Caco-2 (cell line): ENCODE data around the gene TRIM3. TPM values are rescaled to one million over a fixed set of nuclear protein-coding genes. Genes with fewer than 3 reads are reported as not detected.

Experiments
- BruUV-seq: library from RNA; stranded (reverse); fragments of 400-500 nt; replicated peaks from 2 replicates; lab custom pipeline; 2021; lab: Mats Ljungman, UMichigan
- CTCF ChIA-PET: fragments of 300-600 bp; sonication (Branson Sonifier 250); formaldehyde crosslinking; loops from one replicate; lab custom pipeline; 2022; ENCODE audit warnings: antibody characterized with exemption; lab: Charles Lee
- POLR2A ChIA-PET: fragments of 300-600 bp; sonication (Branson Sonifier 250); formaldehyde crosslinking; loops from one replicate; lab custom pipeline; 2022; ENCODE audit warnings: antibody characterized with exemption; lab: Charles Lee
- DNase-seq, 2 experiments: peaks; one replicate each; pipeline versions ENCODE4 v3.0.0 to v3.0.0-alpha.2; 2020 to 2022
- H3K27me3 ChIP-seq: replicated peaks from 2 replicates; pipeline ENCODE4 v1.6.0; 2011; ENCODE audit warnings: low read length; ENCODE audit not compliant: control insufficient read depth, insufficient read depth
- H3K36me3 ChIP-seq: 2 replicates; pipeline ENCODE4 v1.5.1; 2011; ENCODE audit warnings: low read length; ENCODE audit not compliant: control insufficient read depth, insufficient read depth
- H3K4me1 ChIP-seq: fragments of 250-450 bp; sonication (Bioruptor Pico); 2 replicates; pipeline ENCODE4 v1.5.1; 2020; ENCODE audit warnings: mild to moderate bottlenecking
- H3K4me3 ChIP-seq: 2 replicates; pipeline ENCODE4 v1.5.1; 2011; ENCODE audit warnings: low read depth, mild to moderate bottlenecking, control low read depth, low read length
- H3K9me3 ChIP-seq: fragments of 250-450 bp; sonication (Bioruptor Pico); 2 replicates; pipeline ENCODE4 v1.5.1; 2020; ENCODE audit warnings: mild to moderate bottlenecking, moderate library complexity
- H3K27ac Mint-ChIP-seq: one replicate; pipeline ENCODE4 v1.8.0; 2022; ENCODE audit warnings: mixed read lengths; ENCODE audit not compliant: unreplicated experiment
- H3K27me3 Mint-ChIP-seq: one replicate; pipeline ENCODE4 v1.8.0; 2022; ENCODE audit warnings: mixed read lengths; ENCODE audit not compliant: insufficient read depth, unreplicated experiment
- H3K36me3 Mint-ChIP-seq: one replicate; pipeline ENCODE4 v1.8.0; 2022; ENCODE audit warnings: mild to moderate bottlenecking, mixed read lengths; ENCODE audit not compliant: insufficient read depth, unreplicated experiment
- H3K4me1 Mint-ChIP-seq: one replicate; pipeline ENCODE4 v1.8.0; 2022; ENCODE audit warnings: low read depth, mixed read lengths; ENCODE audit not compliant: unreplicated experiment
- H3K4me3 Mint-ChIP-seq: one replicate; pipeline ENCODE4 v1.8.0; 2022; ENCODE audit warnings: mild to moderate bottlenecking, moderate library complexity, mixed read lengths; ENCODE audit not compliant: unreplicated experiment
- H3K9me3 Mint-ChIP-seq: one replicate; pipeline ENCODE4 v1.8.0; 2022; ENCODE audit warnings: mixed read lengths; ENCODE audit not compliant: unreplicated experiment
- intact Hi-C: fragments of 100-400 bp; cut with micrococcal nuclease; formaldehyde crosslinking; loops from one replicate; pipeline ENCODE4 v1.10.0; 2022; ENCODE audit not compliant: unreplicated experiment
- total RNA-seq: library from RNA; stranded (reverse); gene quantifications from 2 replicates; pipeline ENCODE4 v1.2.3, GENCODE V29; 2022
- TF ChIP-seq, protein P1 (sequence below), 2 experiments: fragments of 200-600 bp in 1 of 2; IDR thresholded peaks; 1 replicate in 1 of 2; 2 replicates in 1 of 2; pipeline versions ENCODE4 v1.5.1 to v1.8.0; 2011 to 2022; ENCODE audit warnings: antibody characterized with exemption in 1 of 2, control low read depth in 1 of 2, inconsistent platforms in 1 of 2, low read depth in 1 of 2, low read length in 1 of 2, mild to moderate bottlenecking in 1 of 2, moderate library complexity in 1 of 2; ENCODE audit not compliant: insufficient read depth in 1 of 2, severe bottlenecking in 1 of 2, unreplicated experiment in 1 of 2

The TRIM3 gene
- total RNA-seq, 1 experiment from 2014 or later, result 28.0 TPM

DNA sequence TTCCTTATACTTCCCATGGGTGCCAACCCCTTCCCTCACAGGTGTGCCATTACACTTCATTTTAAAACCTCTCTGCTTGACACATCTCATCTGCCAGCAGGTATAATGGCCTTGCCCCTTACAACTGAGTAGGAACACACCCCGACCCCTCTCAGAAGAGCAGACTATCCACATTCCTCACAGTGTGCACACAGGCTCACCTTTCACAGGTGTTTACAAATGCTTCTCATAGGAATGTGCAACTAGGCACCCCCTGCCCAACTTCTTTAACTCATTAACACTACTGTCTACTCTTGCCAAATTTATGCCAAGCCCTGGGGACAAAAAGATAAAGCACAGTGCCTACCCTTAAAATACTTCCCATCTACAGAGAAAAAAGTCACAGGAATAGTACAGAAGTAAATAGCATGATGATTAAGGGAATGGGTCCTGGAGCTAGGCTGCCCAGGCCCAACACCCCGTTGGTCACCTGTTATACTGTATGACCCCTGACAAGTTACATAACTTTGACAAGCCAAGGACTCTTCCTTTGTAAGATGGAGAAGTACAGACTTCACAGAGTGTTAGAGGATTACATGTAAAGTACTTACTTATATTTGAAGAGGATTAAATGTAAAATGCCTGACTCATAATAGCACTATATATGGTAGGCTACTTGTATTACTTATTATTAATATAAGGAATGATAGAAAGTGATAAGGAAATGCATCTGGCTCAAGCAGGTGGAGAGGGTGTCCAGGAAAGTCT, 15.2 kb downstream of the TRIM3 start:
- H3K36me3 ChIP-seq, result peaks cover 8% of the 10 kb centered on the region
- CTCF ChIA-PET, result interaction anchor here (0.8 to 2.0 kb wide), 5 partner anchors 15 to 96 kb away, joined by 3 to 9 read pairs (median 4); partner anchors contain the start of gene TRIM3

DNA sequence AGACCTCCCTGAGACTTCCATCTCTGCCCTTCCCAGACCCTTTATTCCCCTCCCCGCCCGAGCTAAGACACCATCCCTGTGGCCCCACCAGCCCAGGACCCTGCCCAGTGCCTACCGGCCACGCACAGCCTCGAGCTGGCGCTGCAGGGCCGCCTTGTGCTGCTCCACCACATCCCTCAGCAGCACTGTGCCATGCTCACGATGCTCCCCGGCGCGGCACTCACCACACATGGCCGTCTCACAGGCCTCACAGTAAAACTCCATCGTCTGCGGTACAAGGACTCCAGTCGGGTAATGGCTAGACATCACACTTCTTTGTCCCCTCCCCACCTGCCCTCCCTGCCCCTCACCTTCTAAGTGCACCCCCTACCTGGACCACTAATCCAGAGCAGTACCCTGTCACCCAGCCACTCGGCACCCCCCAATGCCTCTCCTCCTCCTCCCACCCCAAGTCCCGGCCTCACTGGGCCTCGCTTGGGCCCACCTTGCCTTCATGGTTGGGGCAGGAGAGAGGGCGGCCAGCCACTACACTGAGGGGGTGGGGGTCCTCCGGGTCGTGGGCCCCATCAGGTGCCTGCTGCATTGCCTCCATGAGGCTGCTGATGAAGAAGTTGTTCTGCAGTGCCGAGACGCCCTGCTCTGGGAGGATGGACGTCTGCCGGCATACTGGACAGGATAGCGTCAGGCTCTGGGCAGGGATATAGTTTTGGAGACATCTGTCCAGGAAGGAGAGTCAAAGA, 16.0 kb downstream of the TRIM3 start:
- Histone ChIP-seq H3K27me3 (no peaks in the 10 kb centered on the region), H3K9me3 (no peaks in the 10 kb centered on the region), H3K4me1 (peaks cover 33% of the 10 kb centered on the region), H3K4me3 (no peak overlapping the region), H3K36me3 (peaks cover 9% of the 10 kb centered on the region)
- Mint-ChIP-seq H3K4me3 (peak overlapping the region; percentile 48), H3K27me3 (no peaks in the 10 kb centered on the region), H3K4me1 (peaks cover 11% of the 10 kb centered on the region), H3K36me3 (peaks cover 13% of the 10 kb centered on the region), H3K9me3 (no peaks in the 10 kb centered on the region), H3K27ac (no peak overlapping the region)
- no peak for DNase-seq
- POLR2A ChIA-PET, result interaction anchor here (1.5 kb wide), 1 partner anchor 17 kb away, joined by 3 read pairs; no protein-coding TSS in a partner anchor
- TSS peak; percentile 45 for BruUV-seq
- TF ChIP-seq, protein P1, sequence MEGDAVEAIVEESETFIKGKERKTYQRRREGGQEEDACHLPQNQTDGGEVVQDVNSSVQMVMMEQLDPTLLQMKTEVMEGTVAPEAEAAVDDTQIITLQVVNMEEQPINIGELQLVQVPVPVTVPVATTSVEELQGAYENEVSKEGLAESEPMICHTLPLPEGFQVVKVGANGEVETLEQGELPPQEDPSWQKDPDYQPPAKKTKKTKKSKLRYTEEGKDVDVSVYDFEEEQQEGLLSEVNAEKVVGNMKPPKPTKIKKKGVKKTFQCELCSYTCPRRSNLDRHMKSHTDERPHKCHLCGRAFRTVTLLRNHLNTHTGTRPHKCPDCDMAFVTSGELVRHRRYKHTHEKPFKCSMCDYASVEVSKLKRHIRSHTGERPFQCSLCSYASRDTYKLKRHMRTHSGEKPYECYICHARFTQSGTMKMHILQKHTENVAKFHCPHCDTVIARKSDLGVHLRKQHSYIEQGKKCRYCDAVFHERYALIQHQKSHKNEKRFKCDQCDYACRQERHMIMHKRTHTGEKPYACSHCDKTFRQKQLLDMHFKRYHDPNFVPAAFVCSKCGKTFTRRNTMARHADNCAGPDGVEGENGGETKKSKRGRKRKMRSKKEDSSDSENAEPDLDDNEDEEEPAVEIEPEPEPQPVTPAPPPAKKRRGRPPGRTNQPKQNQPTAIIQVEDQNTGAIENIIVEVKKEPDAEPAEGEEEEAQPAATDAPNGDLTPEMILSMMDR (IDR thresholded peaks at IDR 0.05; ENCODE audit: insufficient read depth in 1 of 2, low read depth in 1 of 2, low read length in 1 of 2, severe bottlenecking in 1 of 2, unreplicated experiment in 1 of 2), result no peak
- intact Hi-C loops, result loop anchor here (1.0 kb wide), 5 partner anchors 12 to 32 kb away; partner anchors contain the start of genes ARFIP2 and TIMM10B
- CTCF ChIA-PET, result interaction anchor here (1.1 kb wide), 1 partner anchor 17 kb away, joined by 3 read pairs; no protein-coding TSS in a partner anchor

More for the DNA sequence above, 15.2 kb downstream of the TRIM3 start:
- H3K4me3 Mint-ChIP-seq, result peak overlapping the region; percentile 48
- Histone ChIP-seq H3K27me3 (no peaks in the 10 kb centered on the region), H3K4me3 (no peak overlapping the region), H3K9me3 (no peaks in the 10 kb centered on the region), H3K4me1 (peaks cover 33% of the 10 kb centered on the region)
- H3K27me3 Mint-ChIP-seq, result no peaks in the 10 kb centered on the region
- peaks cover 13% of the 10 kb centered on the region for H3K36me3 Mint-ChIP-seq
- H3K4me1 Mint-ChIP-seq, result peaks cover 11% of the 10 kb centered on the region
- POLR2A ChIA-PET, result interaction anchor here (1.1 to 1.7 kb wide), 3 partner anchors 17 to 23 kb away, joined by 3 to 13 read pairs (median 4); partner anchors contain the start of genes ARFIP2 and TIMM10B
- TF ChIP-seq, protein P1 (IDR thresholded peaks at IDR 0.05; ENCODE audit: insufficient read depth in 1 of 2, low read depth in 1 of 2, low read length in 1 of 2, severe bottlenecking in 1 of 2, unreplicated experiment in 1 of 2), result no peak
- no peak overlapping the region for H3K27ac Mint-ChIP-seq
- no peaks in the 10 kb centered on the region for H3K9me3 Mint-ChIP-seq
- BruUV-seq, result no TSS peak
- intact Hi-C loops, result loop anchor here (1.0 kb wide), 5 partner anchors 11 to 31 kb away; partner anchors contain the start of genes ARFIP2 and TIMM10B
- peak; percentile 79 to 84 for DNase-seq
